Measurements from ENCODE around the gene TCOF1. TPM values are rescaled to one million over a fixed set of nuclear protein-coding genes. Genes with fewer than 3 reads are reported as not detected.

Gene TCOF1
- total RNA-seq, 5 donors from 2014 or later (not counting 1 experiment from before 2014, with no cell fraction given) = 50.4 to 67.8 (median 58.4) TPM

DNA sequence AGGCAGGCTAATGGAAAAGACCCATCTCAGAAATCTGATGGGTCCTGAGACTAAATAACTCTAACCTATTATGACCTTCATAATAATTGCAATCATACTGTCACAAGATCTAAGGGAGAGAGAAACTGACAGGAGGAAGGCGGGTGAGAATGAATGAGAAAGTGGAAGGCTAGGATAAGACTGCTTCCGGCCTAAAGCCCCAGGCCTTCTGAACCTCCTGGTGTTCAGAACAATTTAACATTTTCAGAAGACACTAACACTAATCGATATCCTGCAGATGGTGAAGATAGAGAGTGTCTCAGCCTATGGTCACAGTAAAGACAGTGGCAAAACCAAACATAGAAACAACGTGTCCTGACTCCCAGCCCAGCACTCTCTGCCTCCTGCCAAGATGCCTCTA is 90.8 kb downstream of the TCOF1 start:
- peak overlapping the region; percentile 87 to 99 (median 95) for H3K4me3 Mint-ChIP-seq
- peaks cover 18 to 31% of the 10 kb centered on the region in 2 experiments for H3K4me1 ChIP-seq (ENCODE audit: control insufficient read depth in 1 of 2, extremely low read depth in 1 of 2, insufficient read depth in 2 of 2, low read length in 2 of 2)
- no peak for DNase-seq
- H3K27ac Mint-ChIP-seq = peak overlapping the region; percentile 100
- no peaks in the 10 kb centered on the region for H3K27me3 Mint-ChIP-seq
- ChIA-PET CTCF (no interaction called here), POLR2A (no interaction called here)
- 0% methylated on average over 1 of the region's 4 CpGs for WGBS (ENCODE audit: insufficient coverage)
- ATAC-seq (replicated peaks in 1 of 4) = no peak
- H3K36me3 Mint-ChIP-seq = peaks cover 54% of the 10 kb centered on the region
- no peaks in the 10 kb centered on the region for H3K9me3 ChIP-seq
- peak overlapping the region; percentile 97 for H3K27ac ChIP-seq (ENCODE audit: low read length)
- peak overlapping the region; percentile 94 to 97 for H3K4me3 ChIP-seq (ENCODE audit: control insufficient read depth in 1 of 2, extremely low read depth in 1 of 2, low read length in 1 of 2)
- H3K4me1 Mint-ChIP-seq = peaks cover 26 to 37% (median 35%) of the 10 kb centered on the region in 3 donors
- peaks cover 19 to 51% of the 10 kb centered on the region in 2 donors for H3K36me3 ChIP-seq (ENCODE audit: control insufficient read depth in 2 of 2, extremely low read depth in 1 of 2, insufficient read depth in 1 of 2, low read length in 1 of 2)
- H3K9me3 Mint-ChIP-seq = no peaks in the 10 kb centered on the region
- no peaks in the 10 kb centered on the region for H3K27me3 ChIP-seq (replicated peaks in 1 of 2; ENCODE audit: control insufficient read depth in 2 of 2, extremely low read depth in 1 of 2, insufficient read depth in 2 of 2, low read length in 1 of 2)

DNA sequence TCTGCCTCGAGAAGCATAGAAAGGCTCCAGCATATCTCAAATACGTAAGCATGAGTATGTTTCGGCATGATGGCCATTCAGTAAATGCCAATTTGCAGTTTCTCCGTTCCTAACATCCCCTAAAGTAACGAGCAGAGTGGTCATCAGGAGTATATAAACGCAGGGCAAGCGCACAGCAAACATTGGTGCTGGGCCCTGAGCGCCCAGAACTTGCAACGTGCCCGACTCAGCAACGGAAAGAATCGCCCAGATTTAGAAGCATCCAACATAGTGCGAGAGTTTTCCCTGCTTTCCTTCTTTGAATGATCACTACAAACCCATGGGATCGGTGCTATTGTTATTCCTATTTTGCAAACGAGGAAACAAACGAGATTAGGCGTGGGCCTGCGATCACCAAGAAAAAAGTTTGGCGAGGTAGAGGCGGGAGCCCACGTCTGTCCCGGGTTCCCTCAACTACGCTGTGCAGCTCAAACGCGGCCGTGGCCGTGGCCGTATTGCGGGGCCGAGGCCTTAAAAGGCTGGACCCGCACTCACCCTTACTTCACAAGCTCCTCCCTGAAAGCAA is 91.5 kb downstream of the TCOF1 start:
- Mint-ChIP-seq H3K27me3 (no peaks in the 10 kb centered on the region), H3K4me3 (peak overlapping the region; percentile 87 to 99 (median 95)), H3K27ac (peak overlapping the region; percentile 100), H3K4me1 (peaks cover 26 to 37% (median 35%) of the 10 kb centered on the region in 3 donors), H3K9me3 (no peaks in the 10 kb centered on the region), H3K36me3 (peaks cover 47% of the 10 kb centered on the region)
- Histone ChIP-seq H3K36me3 (ENCODE audit: control insufficient read depth in 2 of 2, extremely low read depth in 1 of 2, insufficient read depth in 1 of 2, low read length in 1 of 2) (peaks cover 19 to 44% of the 10 kb centered on the region in 2 donors), H3K9me3 (no peaks in the 10 kb centered on the region), H3K4me1 (ENCODE audit: control insufficient read depth in 1 of 2, extremely low read depth in 1 of 2, insufficient read depth in 2 of 2, low read length in 2 of 2) (peaks cover 18 to 31% of the 10 kb centered on the region in 2 experiments), H3K4me3 (ENCODE audit: control insufficient read depth in 1 of 2, extremely low read depth in 1 of 2, low read length in 1 of 2) (peak overlapping the region; percentile 94 to 97), H3K27ac (ENCODE audit: low read length) (peak overlapping the region; percentile 97), H3K27me3 (replicated peaks in 1 of 2; ENCODE audit: control insufficient read depth in 2 of 2, extremely low read depth in 1 of 2, insufficient read depth in 2 of 2, low read length in 1 of 2) (no peaks in the 10 kb centered on the region)
- WGBS (ENCODE audit: insufficient coverage) = under 1% methylated on average over 31 of the region's 31 CpGs
- DNase-seq = peak in 3 of 35 experiments; percentile 14 to 28 (median 16)
- ChIA-PET CTCF (interaction anchor here in 1 of 2 donors (1.2 to 3.4 kb wide), 4 partner anchors 9 to 36 kb away, joined by 4 to 16 read pairs (median 8); partner anchors contain the start of gene CD74), POLR2A (interaction anchor here (0.6 to 1.9 kb wide), 4 partner anchors 36 to 112 kb away, joined by 3 to 10 read pairs (median 4); partner anchors contain the start of gene CD74 (in 1 of the 2))
- peak; percentile 25 to 35 (median 33) for ATAC-seq (replicated peaks in 1 of 4)

Other genes with a start within 250 kb of the TCOF1 start
- 1 to 10 TPM in 3 of 5 donors, under 1 TPM in 2; 0.32 to 3.6 (median 1.6) TPM for gene PDGFRB, start 201.9 kb upstream of the TCOF1 start, total RNA-seq
- gene CDX1, start 190.9 kb upstream of the TCOF1 start, total RNA-seq = under 1 TPM in 1 of 5 donors, not detected in 4; 0.23 TPM
- not detected for gene SLC6A7, start 167.6 kb upstream of the TCOF1 start, total RNA-seq
- gene CAMK2A, start 67.9 kb upstream of the TCOF1 start, total RNA-seq = not detected
- under 1 TPM in 1 of 5 donors, not detected in 4; 0.09 TPM for gene ARSI, start 54.8 kb upstream of the TCOF1 start, total RNA-seq
- gene CD74, start 55.2 kb downstream of the TCOF1 start, total RNA-seq = 100 to 1,000 TPM; 201 to 512 (median 406) TPM
- gene RPS14, start 92.0 kb downstream of the TCOF1 start, total RNA-seq = 1,000 to 10,000 TPM; 4,124 to 5,450 (median 5,009) TPM
- gene NDST1, start 150.4 kb downstream of the TCOF1 start, total RNA-seq = 1 to 10 TPM in 3 of 5 donors, under 1 TPM in 2; 0.83 to 2.0 (median 1.2) TPM

Data from T-cell (primary cell).